K562 (cell line): Measurements from ENCODE around the gene SUPT3H. TPM values are rescaled to one million over a fixed set of nuclear protein-coding genes. Genes with fewer than 3 reads are reported as not detected.

ENCODE experiments used
- ATAC-seq: fragments of 200-7000 bp; cut with Tn5 transposase; 3 replicates; pipeline ENCODE4 v1.9.1; 2020; ENCODE audit warnings: moderate library complexity
- BruUV-seq: library from RNA; stranded (reverse); fragments of 400-500 nt; replicated peaks from 2 replicates; lab custom pipeline; 2021; lab: Mats Ljungman, UMichigan
- CTCF ChIA-PET: fragments of 300-600 bp; formaldehyde crosslinking; extraction: SDS; loops from one replicate; lab custom pipeline; 2021; ENCODE audit warnings: low intra/inter-chr PET ratio; lab: Yijun Ruan, JAX
- POLR2A ChIA-PET: fragments of 300-600, 350-650 bp; sonication (Branson Sonifier 250); formaldehyde crosslinking; extraction: SDS; loops from one replicate; lab custom pipeline; 2021; ENCODE audit warnings: antibody characterized with exemption, inconsistent platforms; lab: Yijun Ruan, JAX
- DNase-seq, 4 experiments: peaks; one replicate each; pipeline versions ENCODE4 v3.0.0 to v3.0.0-alpha.2; 2011 to 2018; ENCODE audit warnings: low spot score in 3 of 4, mixed read lengths in 3 of 4; ENCODE audit errors: extremely low read depth in 1 of 4
- FAIRE-seq: peaks from 2 replicates; lab custom pipeline; 2011; peaks lifted over from hg19 to GRCh38; lab: Jason Lieb, UNC
- H2AFZ ChIP-seq: 2 replicates; pipeline ENCODE4 v1.6.0; 2011; ENCODE audit warnings: low read depth, low read length, control low read depth, inconsistent platforms
- H3K27ac ChIP-seq: fragments of 200-600 bp; 3 replicates; pipeline ENCODE4 v1.8.0; 2011; ENCODE audit warnings: low read depth, mild to moderate bottlenecking, control low read depth, inconsistent platforms, low read length, moderate library complexity, mixed read lengths; ENCODE audit errors: extremely low read depth
- H3K27me3 ChIP-seq, 2 experiments: fragments of 300-600 bp in 1 of 2; 2 replicates in 1 of 2; 3 replicates in 1 of 2; pipeline versions ENCODE4 v1.6.0 to v1.8.0; 2011; ENCODE audit warnings: inconsistent platforms in 2 of 2, low read length in 2 of 2, mild to moderate bottlenecking in 1 of 2, mixed read lengths in 1 of 2, moderate library complexity in 1 of 2; ENCODE audit not compliant: control insufficient read depth in 2 of 2, insufficient read depth in 2 of 2
- H3K36me3 ChIP-seq: fragments of 300-600 bp; 3 replicates; pipeline ENCODE4 v1.8.0; 2011; ENCODE audit warnings: mild to moderate bottlenecking, low read length, inconsistent platforms; ENCODE audit not compliant: control insufficient read depth, insufficient read depth
- H3K4me1 ChIP-seq, 2 experiments: fragments of 200-600 bp in 1 of 2; replicated peaks in 1 of 2; 2 replicates in 1 of 2; 3 replicates in 1 of 2; pipeline versions ENCODE4 v1.5.1 to v1.8.0; 2011; ENCODE audit warnings: inconsistent platforms in 2 of 2, low read length in 2 of 2, mild to moderate bottlenecking in 1 of 2, mixed read lengths in 1 of 2, moderate library complexity in 1 of 2; ENCODE audit not compliant: control insufficient read depth in 2 of 2, insufficient read depth in 2 of 2
- H3K4me2 ChIP-seq: 2 replicates; pipeline ENCODE4 v1.6.1; 2011; ENCODE audit warnings: low read length, control low read depth, inconsistent platforms, mixed read lengths; ENCODE audit not compliant: insufficient read depth
- H3K4me3 ChIP-seq: fragments of 200-600 bp; sonication (generic), shearing (Covaris generic); 2 replicates; pipeline ENCODE4 v1.5.1; 2016; ENCODE audit warnings: control low read depth, inconsistent platforms
- H3K79me2 ChIP-seq: fragments of 200-600 bp; 3 replicates; pipeline ENCODE4 v1.8.0; 2011; ENCODE audit warnings: low read length, inconsistent platforms; ENCODE audit not compliant: control insufficient read depth, insufficient read depth
- H3K9ac ChIP-seq, 2 experiments: 2 replicates each; pipeline versions ENCODE4 v1.6.0 to v1.6.1; 2011; ENCODE audit warnings: low read depth in 2 of 2, low read length in 2 of 2, control low read depth in 1 of 2, inconsistent platforms in 1 of 2, mild to moderate bottlenecking in 1 of 2, mixed read lengths in 1 of 2; ENCODE audit not compliant: insufficient read depth in 1 of 2
- H3K9me1 ChIP-seq: one replicate; pipeline ENCODE4 v1.6.0; 2011; ENCODE audit warnings: inconsistent platforms, mild to moderate bottlenecking, low read length, moderate library complexity; ENCODE audit not compliant: control insufficient read depth, insufficient read depth
- H3K9me3 ChIP-seq: replicated peaks from 2 replicates; pipeline ENCODE4 v1.5.1; 2011; ENCODE audit warnings: low read depth, low read length, inconsistent platforms; ENCODE audit not compliant: control insufficient read depth, insufficient read depth
- H4K20me1 ChIP-seq: replicated peaks from 2 replicates; pipeline ENCODE4 v1.6.1; 2011; ENCODE audit warnings: low read length, inconsistent platforms, mixed read lengths; ENCODE audit not compliant: control insufficient read depth, insufficient read depth
- CBX3 ChIP-seq, 2 experiments: IDR thresholded peaks; 1 replicate in 1 of 2; 2 replicates in 1 of 2; pipeline ENCODE4 v1.6.1; 2012; ENCODE audit warnings: inconsistent platforms in 2 of 2, low read length in 2 of 2, borderline replicate concordance in 1 of 2, control low read depth in 1 of 2
- ELK3 ChIP-seq: fragments of 450-650 bp; formaldehyde crosslinking; IDR thresholded peaks from 2 replicates; pipeline ENCODE4 v1.4.0; 2020; ENCODE audit warnings: mild to moderate bottlenecking
- GTF2B ChIP-seq: IDR thresholded peaks from 2 replicates; pipeline ENCODE4 v1.6.1; 2011; ENCODE audit not compliant: insufficient read length; ENCODE audit errors: extremely low read depth
- TFE3 ChIP-seq: fragments of 450-650 bp; formaldehyde crosslinking; IDR thresholded peaks from 2 replicates; pipeline ENCODE4 v1.4.0; 2020; ENCODE audit warnings: mild to moderate bottlenecking, mixed read lengths
- THRAP3 ChIP-seq: fragments of 450-650 bp; IDR thresholded peaks from 2 replicates; pipeline ENCODE4 v1.6.1; 2016; ENCODE audit warnings: mild to moderate bottlenecking, inconsistent platforms, borderline replicate concordance
- TRIM28 ChIP-seq: fragments of 450-650 bp; IDR thresholded peaks from 2 replicates; pipeline ENCODE4 v1.6.1; 2017
- ZNF316 ChIP-seq: fragments of 450-650 bp; IDR thresholded peaks from 2 replicates; pipeline ENCODE4 v1.6.1; 2016
- ZNF507 ChIP-seq: conservative IDR thresholded peaks from 2 replicates; pipeline ENCODE4 v1.6.1; 2017; ENCODE audit warnings: missing genetic modification characterization, missing compliant biosample characterization
- WGBS: fragments of 100-300 bp; shearing (Covaris generic); methylation state at CpG from one replicate; pipeline ENCODE4 v1.1.6; 2016; ENCODE audit warnings: low coverage, mixed read lengths; ENCODE audit not compliant: insufficient coverage; ENCODE audit errors: missing lambda C conversion rate; 5-methylcytosine and 5-hydroxymethylcytosine counted together
- in situ Hi-C: fragments of 300-500 bp; cut with MboI; formaldehyde crosslinking; loops from 4 replicates; pipeline ENCODE4 v1.15.0; 2018; ENCODE audit warnings: inconsistent platforms, mixed read lengths
- intact Hi-C: fragments of 100-400 bp; cut with micrococcal nuclease; formaldehyde crosslinking; loops from 2 replicates; pipeline ENCODE4 v1.14.2; 2022
- polyA plus RNA-seq, 8 experiments: library from polyadenylated mRNA; depleted of rRNA in 4 of 8; stranded (reverse) in 5 of 8; unstranded in 3 of 8; fragments of >200 nt; fragmentation: Nextera tagmentation in 2 of 8; fragmentation: Illumina TruSeq in 1 of 8; extraction: Ambion mirVana in 2 of 8; extraction: Trizol in 1 of 8; gene quantifications; 2 replicates each; pipeline versions ENCODE4 v1.2.1 to v1.2.3, GENCODE V29; 2011 to 2014; ENCODE audit warnings: inconsistent platforms in 1 of 8, missing spikeins in 1 of 8
- total RNA-seq, 7 experiments: library from RNA; depleted of rRNA in 6 of 7; stranded (reverse); fragments of >200 nt in 6 of 7; fragmentation: Illumina TruSeq in 2 of 7; extraction: Trizol in 2 of 7; gene quantifications; 2 replicates each; pipeline versions ENCODE4 v1.2.1 to v1.2.3, GENCODE V29; 2011 to 2021; ENCODE audit warnings: low replicate concordance in 1 of 7

Gene SUPT3H
- total and polyA plus RNA-seq, 9 of the 15 experiments (the other 6 are each of a cell fraction or from before 2014, with no cell fraction given): 7.2 to 16.3 (median 11.9) TPM

- in situ Hi-C loops: no loop called here
- Histone ChIP-seq H3K4me1 (no peaks in the 10 kb centered on the region), H3K27ac (no peak overlapping the region), H4K20me1 (no peaks in the 10 kb centered on the region), H3K4me2 (no peak overlapping the region), H2AFZ (no peak overlapping the region), H3K4me3 (no peak overlapping the region), H3K79me2 (no peaks in the 10 kb centered on the region), H3K9me3 (no peaks in the 10 kb centered on the region; the same call in 1 of the 2 replicates), H3K36me3 (no peaks in the 10 kb centered on the region), H3K9ac (no peak overlapping the region), H3K27me3 (no peaks in the 10 kb centered on the region), H3K9me1 (no peaks in the 10 kb centered on the region)
- ATAC-seq (no peak), FAIRE-seq (no peak), DNase-seq (no peak)
- intact Hi-C loops: no loop called here
- no TSS peak for BruUV-seq
- ChIA-PET CTCF (no interaction called here), POLR2A (interaction anchor here (1.4 kb wide), 1 partner anchor 19 kb away, joined by 3 read pairs; no protein-coding TSS in a partner anchor)
- no peak; the same call in 1 of the 2 replicates for TF ChIP-seq TRIM28
- TF ChIP-seq THRAP3: no peak
- 0 out of 3 replicates have a peak, but pooled peaks of 1 of the 2 experiments have one; percentile 22 for TF ChIP-seq CBX3 (IDR thresholded peaks at IDR 0.05; ENCODE audit: borderline replicate concordance in 1 of 2, low read length in 2 of 2)
Observed at GRCh38 chr6:45136495-45136894, 241.2 kb downstream of the SUPT3H start.

GRCh38 chr6:45132658-45133294, 245.0 kb downstream of the SUPT3H start:
- no TSS peak for BruUV-seq
- POLR2A ChIA-PET: no interaction called here
- CTCF ChIA-PET: no interaction called here
- intact Hi-C loops: no loop called here
- no peaks in the 10 kb centered on the region for H3K36me3 ChIP-seq
- no peaks in the 10 kb centered on the region for H3K79me2 ChIP-seq
- no peak overlapping the region for H3K27ac ChIP-seq
- H3K4me2 ChIP-seq: no peak overlapping the region
- no peak for TF ChIP-seq GTF2B
- no peak for TF ChIP-seq ZNF507 (tag)
- TF ChIP-seq ZNF316: peak; percentile 15; the same call in 1 of the 2 replicates
- no peak for TF ChIP-seq ELK3 (CRISPR knock-in tag)
- TF ChIP-seq TFE3 (CRISPR knock-in tag): peak; percentile 44; the same call in 1 of the 2 replicates
- TF ChIP-seq, all 486 proteins: peak for 2
- Histone ChIP-seq H3K27me3 (no peaks in the 10 kb centered on the region), H3K4me1 (no peaks in the 10 kb centered on the region), H3K9ac (no peak overlapping the region), H3K9me3 (no peaks in the 10 kb centered on the region; the same call in 1 of the 2 replicates), H3K9me1 (no peaks in the 10 kb centered on the region), H3K4me3 (no peak overlapping the region), H2AFZ (no peak overlapping the region), H4K20me1 (no peaks in the 10 kb centered on the region)
- WGBS: 9% methylated on average over 1 of the region's 1 CpG
- FAIRE-seq: no peak
- DNase-seq: no peak
- no peak for ATAC-seq
- in situ Hi-C loops: no loop called here
